CD14-positive monocyte (primary cell): Measurements from ENCODE around the gene CDK19. TPM values are rescaled to one million over a fixed set of nuclear protein-coding genes. Genes with fewer than 3 reads are reported as not detected.

ENCODE experiments used
- DNase-seq, 3 donors: peaks; one replicate each; pipeline ENCODE4 v3.0.0-alpha.2; 2011 to 2022
- H2AFZ ChIP-seq: 2 replicates; pipeline ENCODE4 v1.6.0; 2012; ENCODE audit warnings: mild to moderate bottlenecking, low read depth, low read length, inconsistent platforms; ENCODE audit not compliant: insufficient read depth, poor library complexity, severe bottlenecking
- H3K27ac ChIP-seq, 2 donors: 1 replicate in 1 of 2; 2 replicates in 1 of 2; pipeline ENCODE4 v1.5.1; 2012 to 2013; ENCODE audit warnings: low read length in 2 of 2, control low read depth in 1 of 2, inconsistent platforms in 1 of 2, low read depth in 1 of 2, mild to moderate bottlenecking in 1 of 2
- H3K27me3 ChIP-seq, 2 donors: one replicate each; pipeline versions ENCODE4 v1.6.0 to v1.6.1; 2011 to 2013; ENCODE audit warnings: low read length in 2 of 2; ENCODE audit not compliant: control insufficient read depth in 2 of 2, insufficient read depth in 2 of 2
- H3K36me3 ChIP-seq, 2 donors: replicated peaks in 1 of 2; 1 replicate in 1 of 2; 2 replicates in 1 of 2; pipeline versions ENCODE4 v1.5.1 to v1.6.1; 2012 to 2013; ENCODE audit warnings: low read length in 2 of 2, control low read depth in 1 of 2, inconsistent platforms in 1 of 2, mild to moderate bottlenecking in 1 of 2; ENCODE audit not compliant: insufficient read depth in 2 of 2, control insufficient read depth in 1 of 2
- H3K4me1 ChIP-seq, 2 donors: 1 replicate in 1 of 2; 2 replicates in 1 of 2; pipeline versions ENCODE4 v1.5.1 to v1.6.1; 2012 to 2013; ENCODE audit warnings: low read length in 2 of 2, control low read depth in 1 of 2, inconsistent platforms in 1 of 2, mild to moderate bottlenecking in 1 of 2, moderate library complexity in 1 of 2; ENCODE audit not compliant: insufficient read depth in 2 of 2, control insufficient read depth in 1 of 2
- H3K4me2 ChIP-seq: replicated peaks from 2 replicates; pipeline ENCODE3; 2012; ENCODE audit warnings: low read length, moderate library complexity, mild to moderate bottlenecking; ENCODE audit not compliant: poor library complexity, severe bottlenecking; ENCODE audit errors: extremely low read depth
- H3K4me3 ChIP-seq, 3 experiments: fragments of 200-600 bp in 1 of 3; sonication (generic) in 1 of 3; replicated peaks in 1 of 3; 1 replicate in 2 of 3; 2 replicates in 1 of 3; pipeline ENCODE4 v1.5.1; 2011 to 2013; ENCODE audit warnings: low read length in 3 of 3, mild to moderate bottlenecking in 3 of 3, control low read depth in 2 of 3, low read depth in 2 of 3, inconsistent platforms in 1 of 3, moderate library complexity in 1 of 3
- H3K79me2 ChIP-seq: 2 replicates; pipeline ENCODE4 v1.6.0; 2012; ENCODE audit warnings: mild to moderate bottlenecking, control low read depth, inconsistent platforms, low read length, moderate library complexity; ENCODE audit not compliant: insufficient read depth
- H3K9ac ChIP-seq: 2 replicates; pipeline ENCODE4 v1.6.0; 2017; ENCODE audit warnings: low read length, mild to moderate bottlenecking; ENCODE audit not compliant: insufficient read depth, poor library complexity, severe bottlenecking
- H3K9me3 ChIP-seq, 2 donors: replicated peaks in 1 of 2; 1 replicate in 1 of 2; 2 replicates in 1 of 2; pipeline versions ENCODE4 v1.5.1 to v1.6.1; 2012 to 2013; ENCODE audit warnings: low read length in 2 of 2, control low read depth in 1 of 2; ENCODE audit not compliant: control insufficient read depth in 1 of 2, insufficient read depth in 1 of 2
- H4K20me1 ChIP-seq: 2 replicates; pipeline ENCODE4 v1.6.0; 2012; ENCODE audit warnings: mild to moderate bottlenecking, low read length, control low read depth, moderate library complexity; ENCODE audit not compliant: insufficient read depth
- H3K27ac Mint-ChIP-seq, 7 donors: one replicate each; pipeline ENCODE4 v1.8.0; 2020; ENCODE audit warnings: mild to moderate bottlenecking in 7 of 7, mixed read lengths in 7 of 7, moderate library complexity in 6 of 7, inconsistent platforms in 2 of 7
- H3K27me3 Mint-ChIP-seq, 3 donors: one replicate each; pipeline ENCODE4 v1.8.0; 2021 to 2022; ENCODE audit warnings: low read depth in 3 of 3, mild to moderate bottlenecking in 3 of 3, mixed read lengths in 3 of 3, moderate library complexity in 3 of 3, inconsistent platforms in 1 of 3
- H3K36me3 Mint-ChIP-seq, 2 donors: one replicate each; pipeline ENCODE4 v1.8.0; 2020; ENCODE audit warnings: mixed read lengths in 2 of 2, inconsistent platforms in 1 of 2, mild to moderate bottlenecking in 1 of 2
- H3K4me1 Mint-ChIP-seq: one replicate; pipeline ENCODE4 v1.8.0; 2020; ENCODE audit warnings: mild to moderate bottlenecking, mixed read lengths
- H3K4me3 Mint-ChIP-seq, 2 donors: one replicate each; pipeline ENCODE4 v1.8.0; 2020; ENCODE audit warnings: mild to moderate bottlenecking in 2 of 2, mixed read lengths in 2 of 2, moderate library complexity in 1 of 2
- H3K9me3 Mint-ChIP-seq, 7 donors: one replicate each; pipeline ENCODE4 v1.8.0; 2020 to 2022; ENCODE audit warnings: mixed read lengths in 7 of 7, mild to moderate bottlenecking in 6 of 7, moderate library complexity in 6 of 7, inconsistent platforms in 2 of 7
- CTCF ChIP-seq: fragments of 200-600 bp; IDR thresholded peaks from one replicate; pipeline ENCODE4 v1.8.0; 2022; ENCODE audit warnings: antibody characterized with exemption, mild to moderate bottlenecking
- WGBS: methylation state at CpG from one replicate; pipeline ENCODE4 v1.1.5; 2013; ENCODE audit warnings: missing lambda C conversion rate; ENCODE audit not compliant: insufficient coverage; 5-methylcytosine and 5-hydroxymethylcytosine counted together
- intact Hi-C, 2 donors: fragments of 100-400 bp; cut with micrococcal nuclease; formaldehyde crosslinking; loops; one replicate each; pipeline versions ENCODE4 v1.15.0 to v1.15.1; 2023
- polyA plus RNA-seq, 3 donors: library from polyadenylated mRNA; depleted of rRNA in 1 of 3; unstranded in 2 of 3; stranded (reverse) in 1 of 3; fragments of 300-500 nt in 2 of 3; fragments of >200 nt in 1 of 3; fragmentation: Illumina TruSeq in 2 of 3; gene quantifications; 1 replicate in 2 of 3; 2 replicates in 1 of 3; pipeline ENCODE4 v1.2.3, GENCODE V29; 2012 to 2021

CDK19 gene
- polyA plus RNA-seq, 3 donors, result 2.7 to 12.0 (median 3.9) TPM

- H3K9me3 Mint-ChIP-seq, result no peaks in the 10 kb centered on the region
- TF ChIP-seq CTCF, result no peak
- H3K79me2 ChIP-seq, result peaks cover 3% of the 10 kb centered on the region
- H3K36me3 ChIP-seq, result peaks cover 0 to 8% of the 10 kb centered on the region in 2 donors
- H3K4me3 Mint-ChIP-seq, result no peak overlapping the region
- WGBS, result no CpG with 5 or more reads among the region's 1 CpG
- peak overlapping the region in 1 of 2 donors; percentile 44 for H3K27ac ChIP-seq
- intact Hi-C loops, result loop anchor here (10.0 kb wide), 3 partner anchors 187 to 297 kb away; partner anchors contain the start of genes AMD1 (in 1 of the 2) and RPF2 (in 1 of the 2)
- DNase-seq, result no peak
- peaks cover 0 to 1% (median 0%) of the 10 kb centered on the region in 3 donors for H3K27me3 Mint-ChIP-seq
- H3K4me1 ChIP-seq, result peaks cover 15 to 24% of the 10 kb centered on the region in 2 donors
- no peaks in the 10 kb centered on the region for H3K27me3 ChIP-seq
- no peak overlapping the region for H2AFZ ChIP-seq
- H3K9ac ChIP-seq, result no peak overlapping the region
- no peak overlapping the region for H3K4me3 ChIP-seq
- no peak overlapping the region for H3K4me2 ChIP-seq
- H3K9me3 ChIP-seq, result no peaks in the 10 kb centered on the region
- H3K36me3 Mint-ChIP-seq, result peaks cover 9 to 12% of the 10 kb centered on the region in 2 donors
- peaks cover 35% of the 10 kb centered on the region for H3K4me1 Mint-ChIP-seq
- peak overlapping the region in 2 of 7 donors; percentile 21 to 55 for H3K27ac Mint-ChIP-seq
- H4K20me1 ChIP-seq, result peaks cover 22% of the 10 kb centered on the region
Measured at GRCh38 chr6:110687326-110687725, 127.9 kb downstream of the CDK19 start.

- Histone ChIP-seq H3K9me3 (no peaks in the 10 kb centered on the region), H3K9ac (no peak overlapping the region), H3K4me3 (no peak overlapping the region), H4K20me1 (peaks cover 3% of the 10 kb centered on the region), H3K4me2 (no peak overlapping the region), H3K79me2 (peaks cover 16% of the 10 kb centered on the region), H3K36me3 (peaks cover 0 to 8% of the 10 kb centered on the region in 2 donors), H2AFZ (no peak overlapping the region), H3K4me1 (peaks cover 5 to 14% of the 10 kb centered on the region in 2 donors), H3K27ac (no peak overlapping the region), H3K27me3 (no peaks in the 10 kb centered on the region)
- no peak overlapping the region for H3K27ac Mint-ChIP-seq
- H3K36me3 Mint-ChIP-seq, result peaks cover 5% of the 10 kb centered on the region in 2 donors
- no peaks in the 10 kb centered on the region for H3K9me3 Mint-ChIP-seq
- DNase-seq, result no peak
- H3K27me3 Mint-ChIP-seq, result no peaks in the 10 kb centered on the region
- peaks cover 21% of the 10 kb centered on the region for H3K4me1 Mint-ChIP-seq
- WGBS, result no CpG with 5 or more reads among the region's 3 CpGs
- TF ChIP-seq CTCF, result no peak
- intact Hi-C loops, result loop anchor here (5.0 to 10.0 kb wide), 5 partner anchors 192 to 302 kb away; partner anchors contain the start of genes AMD1 (in 1 of the 2), GTF3C6 (in 1 of the 2) and RPF2 (in 1 of the 2)
- H3K4me3 Mint-ChIP-seq, result no peak overlapping the region
Measured at GRCh38 chr6:110683241-110683640, 132.0 kb downstream of the CDK19 start.
